T-cell (primary cell): ENCODE measurements around the gene GHRH. TPM values are rescaled to one million over a fixed set of nuclear protein-coding genes. Genes with fewer than 3 reads are reported as not detected.

ENCODE experiments used
- ATAC-seq, 4 experiments: fragments of 200-7000 bp in 3 of 4; fragments of 150-1000 bp in 1 of 4; cut with Tn5 transposase; replicated peaks in 1 of 4; 1 replicate in 3 of 4; 2 replicates in 1 of 4; pipeline ENCODE4 v1.10.0; 2021; ENCODE audit warnings: moderate library complexity in 3 of 4, mild to moderate bottlenecking in 2 of 4, moderate number of reproducible peaks in 1 of 4
- CTCF ChIA-PET, 2 donors: fragments of 300-600 bp; sonication (Branson Sonifier 250); formaldehyde crosslinking; loops; one replicate each; lab custom pipeline; 2022; ENCODE audit warnings: antibody characterized with exemption in 2 of 2; lab: Charles Lee
- POLR2A ChIA-PET, 2 donors: fragments of 300-600 bp; sonication (Branson Sonifier 250); formaldehyde crosslinking; loops; one replicate each; lab custom pipeline; 2022; ENCODE audit warnings: antibody characterized with exemption in 2 of 2; lab: Charles Lee
- DNase-seq, 35 experiments: peaks; one replicate each; pipeline versions ENCODE4 v3.0.0 to v3.0.0-alpha.2; 2013 to 2023
- H3K27ac ChIP-seq: one replicate; pipeline ENCODE4 v1.5.1; 2013; ENCODE audit warnings: low read length
- H3K27me3 ChIP-seq, 2 experiments: replicated peaks in 1 of 2; 1 replicate in 1 of 2; 2 replicates in 1 of 2; pipeline versions ENCODE4 v1.6.1 to v1.7.0; 2013; ENCODE audit warnings: low read length in 1 of 2, mixed read lengths in 1 of 2; ENCODE audit not compliant: control insufficient read depth in 2 of 2, insufficient read depth in 2 of 2; ENCODE audit errors: extremely low read depth in 1 of 2
- H3K36me3 ChIP-seq, 2 donors: 1 replicate in 1 of 2; 2 replicates in 1 of 2; pipeline versions ENCODE4 v1.6.1 to v1.7.0; 2013; ENCODE audit warnings: low read length in 1 of 2; ENCODE audit not compliant: control insufficient read depth in 2 of 2, insufficient read depth in 1 of 2; ENCODE audit errors: extremely low read depth in 1 of 2
- H3K4me1 ChIP-seq, 2 experiments: 1 replicate in 1 of 2; 2 replicates in 1 of 2; pipeline versions ENCODE4 v1.6.1 to v1.7.0; 2013; ENCODE audit warnings: low read length in 2 of 2, mixed read lengths in 1 of 2; ENCODE audit not compliant: insufficient read depth in 2 of 2, control insufficient read depth in 1 of 2; ENCODE audit errors: extremely low read depth in 1 of 2
- H3K4me3 ChIP-seq, 2 donors: 1 replicate in 1 of 2; 2 replicates in 1 of 2; pipeline versions ENCODE4 v1.5.1 to v1.7.0; 2013; ENCODE audit warnings: mild to moderate bottlenecking in 2 of 2, low read length in 1 of 2, moderate library complexity in 1 of 2; ENCODE audit not compliant: control insufficient read depth in 1 of 2; ENCODE audit errors: extremely low read depth in 1 of 2
- H3K9me3 ChIP-seq: 2 replicates; pipeline ENCODE4 v1.7.0; 2013
- H3K27ac Mint-ChIP-seq, 2 donors: one replicate each; pipeline ENCODE4 v1.8.0; 2020 to 2021; ENCODE audit warnings: mild to moderate bottlenecking in 2 of 2, mixed read lengths in 2 of 2
- H3K27me3 Mint-ChIP-seq, 2 donors: one replicate each; pipeline ENCODE4 v1.8.0; 2021 to 2022; ENCODE audit warnings: mixed read lengths in 2 of 2
- H3K36me3 Mint-ChIP-seq: one replicate; pipeline ENCODE4 v1.8.0; 2021; ENCODE audit warnings: mixed read lengths
- H3K4me1 Mint-ChIP-seq, 3 donors: one replicate each; pipeline ENCODE4 v1.8.0; 2020 to 2022; ENCODE audit warnings: mixed read lengths in 3 of 3, mild to moderate bottlenecking in 1 of 3
- H3K4me3 Mint-ChIP-seq, 3 donors: one replicate each; pipeline ENCODE4 v1.8.0; 2020 to 2022; ENCODE audit warnings: mild to moderate bottlenecking in 3 of 3, mixed read lengths in 3 of 3, moderate library complexity in 3 of 3
- H3K9me3 Mint-ChIP-seq, 3 donors: one replicate each; pipeline ENCODE4 v1.8.0; 2020 to 2022; ENCODE audit warnings: mixed read lengths in 3 of 3
- WGBS: methylation state at CpG from one replicate; pipeline ENCODE4 v1.1.5; 2013; ENCODE audit warnings: missing lambda C conversion rate; ENCODE audit not compliant: insufficient coverage; 5-methylcytosine and 5-hydroxymethylcytosine counted together
- total RNA-seq, 35 experiments: library from RNA in 6 of 35; stranded (reverse) in 6 of 35; fragments of 120-200 nt in 1 of 35; gene quantifications; one replicate each; pipeline versions ENCODE4 v1.2.1 to v1.2.4 and lab custom pipeline; 2013 to 2026

Gene GHRH, protein sequence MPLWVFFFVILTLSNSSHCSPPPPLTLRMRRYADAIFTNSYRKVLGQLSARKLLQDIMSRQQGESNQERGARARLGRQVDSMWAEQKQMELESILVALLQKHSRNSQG
- not detected for total RNA-seq
- total RNA-seq (2013) = not detected
- total RNA-seq (lab: John Stamatoyannopoulos, UW) = 0 reads per million in 29 experiments

- ATAC-seq = no peak
- no peak for DNase-seq
- H3K4me3 ChIP-seq = no peak within 1 kb of the TSS
- H3K27ac Mint-ChIP-seq = no peak within 1 kb of the TSS
- no peak within 1 kb of the TSS for H3K4me3 Mint-ChIP-seq
- H3K9me3 ChIP-seq = no peaks in the 10 kb centered on the region
- H3K36me3 Mint-ChIP-seq = no peaks in the 10 kb centered on the region
- no peaks in the 10 kb centered on the region for H3K4me1 ChIP-seq
- H3K36me3 ChIP-seq = no peaks in the 10 kb centered on the region
- no peak within 1 kb of the TSS for H3K27ac ChIP-seq
- 100% methylated on average over 3 of the region's 9 CpGs for WGBS
- peaks cover 0 to 20% of the 10 kb centered on the region in 2 experiments for H3K27me3 ChIP-seq
- no peaks in the 10 kb centered on the region for H3K4me1 Mint-ChIP-seq
- ChIA-PET POLR2A (no interaction called here), CTCF (no interaction called here)
- H3K27me3 Mint-ChIP-seq = peaks cover 18% of the 10 kb centered on the region in 2 donors
- no peaks in the 10 kb centered on the region for H3K9me3 Mint-ChIP-seq
These were observed at the start of gene GHRH for GRCh38 chr20:37261714-37262113. Gene GHRH, minus strand, starts transcription at chr20:37261814. Its CDS starts 4,925 bp downstream, at chr20:37256889.

- POLR2A ChIA-PET = no interaction called here
- Mint-ChIP-seq H3K9me3 (no peaks in the 10 kb centered on the region), H3K27ac (no peak overlapping the region), H3K4me3 (no peak overlapping the region), H3K27me3 (no peaks in the 10 kb centered on the region), H3K4me1 (peaks cover 23 to 40% (median 36%) of the 10 kb centered on the region in 3 donors), H3K36me3 (peaks cover 25% of the 10 kb centered on the region)
- ATAC-seq (no peak), DNase-seq (no peak)
- Histone ChIP-seq H3K27me3 (no peaks in the 10 kb centered on the region), H3K4me1 (peaks cover 0 to 11% of the 10 kb centered on the region in 2 experiments), H3K36me3 (peaks cover 5 to 46% of the 10 kb centered on the region in 2 donors), H3K9me3 (no peaks in the 10 kb centered on the region), H3K27ac (no peak overlapping the region), H3K4me3 (no peak overlapping the region)
- 94% methylated on average over 9 of the region's 11 CpGs for WGBS
- CTCF ChIA-PET = no interaction called here
These were observed 49.3 kb upstream of the GHRH start for GRCh38 chr20:37310951-37311350.

DNA sequence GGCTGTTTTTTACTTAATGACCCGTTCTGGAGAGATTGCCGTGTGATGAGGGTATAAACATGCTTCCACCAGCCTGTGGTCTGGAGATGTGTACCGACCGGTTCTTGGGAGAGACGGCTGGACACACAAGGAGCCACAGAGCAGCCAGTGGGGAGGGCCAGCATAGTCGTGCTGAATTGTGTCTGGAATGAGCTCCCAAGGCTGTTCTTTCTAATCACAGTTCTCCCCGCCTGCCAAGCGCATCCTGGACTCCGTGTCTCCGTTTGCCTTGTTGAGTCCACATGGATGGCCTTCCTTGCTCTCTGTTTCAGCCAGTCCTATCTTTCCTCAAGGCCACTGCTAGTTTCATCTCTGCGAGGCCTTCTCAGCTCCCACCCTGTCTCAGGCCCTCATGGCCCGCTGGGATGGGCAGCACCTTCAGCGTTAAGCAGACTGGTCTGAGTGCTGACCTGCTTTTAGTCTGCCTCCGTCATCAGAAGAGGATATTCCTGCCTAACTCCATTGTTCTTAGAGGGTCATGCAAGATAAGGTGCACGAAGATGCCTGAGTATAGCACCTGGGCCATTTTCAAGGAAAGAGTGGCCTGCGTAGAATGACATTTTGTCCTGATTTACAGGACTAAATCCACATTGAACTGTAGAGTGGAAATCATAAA is 48.4 kb upstream of the GHRH start:
- no peaks in the 10 kb centered on the region for H3K27me3 ChIP-seq
- H3K4me3 Mint-ChIP-seq = no peak overlapping the region
- WGBS = 98% methylated on average over 15 of the region's 16 CpGs
- H3K4me3 ChIP-seq = no peak overlapping the region
- H3K9me3 ChIP-seq = no peaks in the 10 kb centered on the region
- no peaks in the 10 kb centered on the region for H3K27me3 Mint-ChIP-seq
- H3K27ac Mint-ChIP-seq = no peak overlapping the region
- ChIA-PET POLR2A (no interaction called here), CTCF (no interaction called here)
- peaks cover 4 to 45% of the 10 kb centered on the region in 2 donors for H3K36me3 ChIP-seq
- DNase-seq = no peak
- H3K4me1 ChIP-seq = peaks cover 0 to 2% of the 10 kb centered on the region in 2 experiments
- H3K27ac ChIP-seq = no peak overlapping the region
- peaks cover 18 to 31% (median 27%) of the 10 kb centered on the region in 3 donors for H3K4me1 Mint-ChIP-seq
- no peak for ATAC-seq
- peaks cover 25% of the 10 kb centered on the region for H3K36me3 Mint-ChIP-seq
- H3K9me3 Mint-ChIP-seq = no peaks in the 10 kb centered on the region

DNA sequence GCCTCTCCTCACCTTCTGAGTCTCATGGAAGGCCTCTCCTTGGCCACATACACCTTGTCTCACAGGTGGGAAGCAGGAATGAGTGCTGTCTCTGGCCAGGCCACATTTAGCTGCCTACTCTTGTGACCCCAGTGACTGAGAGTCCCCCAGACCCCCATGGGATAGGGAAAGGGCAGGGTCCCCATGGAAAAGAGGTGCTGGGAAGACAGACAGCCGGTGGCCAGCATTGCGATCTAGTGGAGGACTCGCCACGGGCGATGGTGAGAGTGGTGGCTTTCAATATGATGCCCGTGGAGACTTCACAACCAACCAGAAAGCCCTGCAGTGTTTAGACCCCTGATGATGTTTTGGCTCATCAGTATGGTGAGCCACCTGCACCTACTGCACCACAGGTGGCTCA is 47.7 kb upstream of the GHRH start:
- Mint-ChIP-seq H3K36me3 (peaks cover 30% of the 10 kb centered on the region), H3K4me1 (peaks cover 17 to 25% (median 19%) of the 10 kb centered on the region in 3 donors), H3K9me3 (no peaks in the 10 kb centered on the region), H3K27ac (no peak overlapping the region), H3K4me3 (no peak overlapping the region), H3K27me3 (no peaks in the 10 kb centered on the region)
- Histone ChIP-seq H3K4me1 (no peaks in the 10 kb centered on the region), H3K27ac (no peak overlapping the region), H3K4me3 (no peak overlapping the region), H3K27me3 (no peaks in the 10 kb centered on the region), H3K36me3 (peaks cover 2 to 45% of the 10 kb centered on the region in 2 donors), H3K9me3 (no peaks in the 10 kb centered on the region)
- DNase-seq (no peak), ATAC-seq (no peak)
- CTCF ChIA-PET = no interaction called here
- WGBS = 90% methylated on average over 6 of the region's 6 CpGs
- POLR2A ChIA-PET = no interaction called here

DNA sequence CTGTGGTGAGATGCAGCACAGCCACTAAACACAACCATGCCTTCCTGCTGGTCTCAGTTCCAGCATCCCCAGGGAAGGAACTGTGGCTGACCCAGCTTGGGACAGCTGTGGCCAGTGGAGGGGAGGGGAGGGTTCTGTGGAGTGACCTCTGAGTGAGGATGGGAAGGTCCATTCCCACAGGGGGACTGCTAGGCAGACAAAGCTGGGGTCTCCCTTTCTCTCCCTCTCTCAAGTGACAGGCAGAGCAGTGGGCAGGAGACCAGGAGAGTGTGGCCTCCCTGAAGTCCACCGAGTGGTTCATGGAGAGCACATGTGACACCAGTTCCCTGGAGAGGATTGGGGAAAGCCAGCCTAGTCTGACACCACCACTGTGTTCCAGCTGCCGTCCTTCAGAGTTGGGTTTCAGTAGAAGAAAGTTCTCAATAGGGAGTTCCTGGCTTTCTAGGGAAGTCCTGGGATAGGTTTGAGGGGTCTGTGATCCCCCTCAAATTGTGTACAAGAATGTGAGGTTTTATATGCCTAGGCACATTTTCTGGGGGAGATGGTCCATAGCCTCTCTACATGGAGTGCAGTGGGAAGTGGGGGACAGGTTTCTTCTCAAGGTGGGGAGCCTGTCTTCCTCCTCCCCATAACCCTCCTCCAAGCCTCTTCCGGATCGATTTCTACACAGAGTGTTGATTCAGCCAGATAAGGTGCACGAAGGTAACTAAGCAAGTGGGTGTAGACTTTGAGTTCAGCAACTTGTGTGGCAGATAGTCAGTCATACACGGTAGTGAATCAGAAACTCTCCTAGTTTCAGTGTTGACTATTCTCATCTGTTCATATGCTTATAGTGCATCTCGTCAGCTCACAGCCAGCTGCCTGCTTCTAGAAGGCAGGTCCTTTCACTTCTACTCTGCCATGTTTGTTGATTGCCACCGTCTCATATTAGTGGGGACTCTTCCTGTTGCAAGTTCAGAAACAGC is 46.8 kb upstream of the GHRH start:
- ChIA-PET POLR2A (no interaction called here), CTCF (no interaction called here)
- DNase-seq = no peak
- no peaks in the 10 kb centered on the region for H3K4me1 ChIP-seq
- peaks cover 11 to 17% (median 12%) of the 10 kb centered on the region in 3 donors for H3K4me1 Mint-ChIP-seq
- H3K4me3 ChIP-seq = no peak overlapping the region
- H3K27me3 ChIP-seq = no peaks in the 10 kb centered on the region
- ATAC-seq = no peak
- 62% methylated on average over 5 of the region's 8 CpGs for WGBS
- H3K27ac Mint-ChIP-seq = no peak overlapping the region
- peaks cover 31% of the 10 kb centered on the region for H3K36me3 Mint-ChIP-seq
- H3K4me3 Mint-ChIP-seq = no peak overlapping the region
- no peaks in the 10 kb centered on the region for H3K9me3 ChIP-seq
- no peak overlapping the region for H3K27ac ChIP-seq
- peaks cover 2 to 50% of the 10 kb centered on the region in 2 donors for H3K36me3 ChIP-seq
- H3K27me3 Mint-ChIP-seq = no peaks in the 10 kb centered on the region
- H3K9me3 Mint-ChIP-seq = no peaks in the 10 kb centered on the region

- no peak overlapping the region for H3K4me3 Mint-ChIP-seq
- ATAC-seq (no peak), DNase-seq (no peak)
- peaks cover 35% of the 10 kb centered on the region for H3K36me3 Mint-ChIP-seq
- no peaks in the 10 kb centered on the region for H3K4me1 ChIP-seq
- no peaks in the 10 kb centered on the region for H3K9me3 ChIP-seq
- peaks cover 0 to 56% of the 10 kb centered on the region in 2 donors for H3K36me3 ChIP-seq
- H3K27me3 ChIP-seq = no peaks in the 10 kb centered on the region
- H3K4me1 Mint-ChIP-seq = peaks cover 5 to 13% (median 10%) of the 10 kb centered on the region in 3 donors
- no peak overlapping the region for H3K4me3 ChIP-seq
- POLR2A ChIA-PET = no interaction called here
- no peak overlapping the region for H3K27ac Mint-ChIP-seq
- H3K27ac ChIP-seq = no peak overlapping the region
- CTCF ChIA-PET = interaction anchor here in 1 of 2 donors (0.6 kb wide), 1 partner anchor 107 kb away, joined by 3 read pairs; no protein-coding TSS in a partner anchor
- no peaks in the 10 kb centered on the region for H3K27me3 Mint-ChIP-seq
- 85% methylated on average over 2 of the region's 3 CpGs for WGBS
- H3K9me3 Mint-ChIP-seq = no peaks in the 10 kb centered on the region
These were observed 44.2 kb upstream of the GHRH start for GRCh38 chr20:37305839-37306238.
